Adrenal gland (tissue), 12 donors: ENCODE measurements around the gene CABP2. TPM values are rescaled to one million over a fixed set of nuclear protein-coding genes. Genes with fewer than 3 reads are reported as not detected.
A peak's percentile ranks its signal among the peaks of the same experiment; 100 is the strongest.

Experiments used
- DNase-seq, 7 donors: peaks; one replicate each; pipeline ENCODE4 v3.0.0-alpha.2; 2019 to 2020
- H3K27ac ChIP-seq, 5 donors: fragments of 200-600 bp; sonication (generic) in 4 of 5; 1 replicate in 3 of 5; 2 replicates in 2 of 5; pipeline versions ENCODE4 v1.5.1 to v1.8.0; 2016 to 2020; ENCODE audit warnings: mild to moderate bottlenecking in 1 of 5
- H3K27me3 ChIP-seq: fragments of 200-600 bp; 2 replicates; pipeline ENCODE4 v1.8.0; 2021
- H3K36me3 ChIP-seq, 2 donors: fragments of 200-600 bp; replicated peaks in 1 of 2; 1 replicate in 1 of 2; 2 replicates in 1 of 2; pipeline versions ENCODE4 v1.5.1 to v1.8.0; 2018 to 2022
- H3K4me1 ChIP-seq, 2 donors: fragments of 200-600 bp; replicated peaks in 1 of 2; 1 replicate in 1 of 2; 2 replicates in 1 of 2; pipeline versions ENCODE4 v1.5.1 to v1.8.0; 2018 to 2021
- H3K4me3 ChIP-seq, 4 donors: fragments of 200-600 bp; sonication (generic) in 3 of 4; one replicate each; pipeline ENCODE4 v1.5.1; 2016 to 2018
- H3K9me3 ChIP-seq, 3 donors: fragments of 200-600 bp; sonication (generic) in 1 of 3; replicated peaks in 1 of 3; 1 replicate in 2 of 3; 2 replicates in 1 of 3; pipeline versions ENCODE4 v1.5.1 to v1.8.0; 2016 to 2021
- CTCF ChIP-seq, 6 experiments: fragments of 450-650 bp in 4 of 6; fragments of 200-600 bp in 2 of 6; sonication (generic) in 1 of 6; IDR thresholded peaks; 1 replicate in 5 of 6; 2 replicates in 1 of 6; pipeline versions ENCODE4 v1.5.1 to v1.8.0; 2016 to 2021; ENCODE audit warnings: antibody characterized with exemption in 6 of 6, mild to moderate bottlenecking in 2 of 6, moderate library complexity in 1 of 6
- POLR2A ChIP-seq, 2 donors: fragments of 450-650 bp; IDR thresholded peaks; one replicate each; pipeline ENCODE4 v1.6.1; 2017; ENCODE audit warnings: antibody characterized with exemption in 2 of 2, mild to moderate bottlenecking in 2 of 2, moderate library complexity in 1 of 2
- WGBS, 4 donors: extraction: QIAGEN DNeasy Blood & Tissue Kit in 2 of 4; methylation state at CpG; one replicate each; pipeline versions ENCODE4 v1.1.5 to v1.1.7; 2013 to 2017; 5-methylcytosine and 5-hydroxymethylcytosine counted together
- intact Hi-C, 2 donors: fragments of 100-400 bp; cut with DNase I; formaldehyde crosslinking; loops; one replicate each; pipeline versions ENCODE4 v1.14.1 to v1.15.0; 2022 to 2023
- polyA plus RNA-seq, 3 donors: library from polyadenylated mRNA; stranded (reverse); fragments of 200-250 nt in 2 of 3; fragments of 350-450 nt in 1 of 3; fragmentation: Illumina TruSeq in 1 of 3; extraction: RNeasy Lipid Tissue Mini Kit (QIAGEN cat#74804) in 1 of 3; gene quantifications; one replicate each; pipeline ENCODE4 v1.2.3, GENCODE V29; 2013 to 2014
- total RNA-seq, 9 donors: library from RNA; depleted of rRNA in 4 of 9; stranded (reverse); fragments of >200 nt in 4 of 9; fragments of 120-200 nt in 1 of 9; fragmentation: NEBNext Ultra II Directional in 1 of 9; extraction: Animal tissue kit (Norgen Biotek cat#: 25700) in 1 of 9; gene quantifications; one replicate each; pipeline versions ENCODE4 v1.1.0 to v1.2.4, GENCODE V29; 2013 to 2023
- donor health status: healthy with polysubstance abuse.
- donor health status: Bipolar disorder and iron deficiency.
- donor health status: DM: yes; HTN: yes; CAD: no.
- donor health status: DM: no; HTN: no; CAD: no.
- donor health status: DM: no; HTN: no; CAD: no.
- donor health status: DM: yes; HTN: yes; CAD: no.

Gene CABP2
- total and polyA plus RNA-seq, 12 donors: not detected

GRCh38 chr11:67523556-67524479 lies 572 bp upstream of the CABP2 start:
- Histone ChIP-seq H3K4me3 (no peak overlapping the region), H3K9me3 (no peaks in the 10 kb centered on the region), H3K27ac (no peak overlapping the region), H3K36me3 (no peaks in the 10 kb centered on the region), H3K4me1 (no peaks in the 10 kb centered on the region), H3K27me3 (no peaks in the 10 kb centered on the region)
- peak in 1 of 7 donors; percentile 14 for DNase-seq
- 56 to 86% (median 75%) methylated on average over 4 to 25 of the region's 25 CpGs for WGBS, 4 donors
- TF ChIP-seq CTCF (IDR thresholded peaks at IDR 0.05) (no peak), POLR2A (IDR thresholded peaks at IDR 0.05) (no peak)
- intact Hi-C loops: no loop called here

- H3K36me3 ChIP-seq: no peaks in the 10 kb centered on the region
- H3K9me3 ChIP-seq: no peaks in the 10 kb centered on the region
- intact Hi-C loops: no loop called here
- no peak overlapping the region for H3K27ac ChIP-seq
- WGBS, 4 donors: 86 to 93% (median 89%) methylated on average over 9 to 15 of the region's 15 CpGs
- H3K27me3 ChIP-seq: no peaks in the 10 kb centered on the region
- DNase-seq: peak in 1 of 7 donors; percentile 8
- no peaks in the 10 kb centered on the region for H3K4me1 ChIP-seq
- no peak overlapping the region for H3K4me3 ChIP-seq
- TF ChIP-seq CTCF (IDR thresholded peaks at IDR 0.05): no peak
- TF ChIP-seq POLR2A (IDR thresholded peaks at IDR 0.05): no peak
These were observed 908 bp downstream of the CABP2 start for GRCh38 chr11:67522338-67522737.

DNA sequence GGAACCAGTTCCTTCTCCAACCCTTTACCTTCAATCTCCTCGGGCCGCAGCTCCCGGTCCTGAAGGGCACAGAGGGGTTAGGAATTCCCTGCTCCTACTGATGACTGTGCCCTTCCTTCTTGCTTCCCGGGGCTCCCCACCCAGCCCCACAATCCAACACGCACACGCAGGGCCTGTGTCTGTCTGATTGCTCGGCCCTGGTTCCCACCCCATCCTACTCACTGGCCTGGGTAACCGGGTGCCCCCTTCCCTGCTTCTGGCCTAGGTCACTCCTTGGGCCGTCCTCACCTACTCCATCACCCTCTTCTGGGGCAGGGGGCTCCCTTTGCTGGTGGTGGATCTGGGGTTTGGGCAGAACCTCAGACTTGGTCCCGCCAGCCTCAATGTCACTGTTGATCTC lies 1.3 kb downstream of the CABP2 start:
- no peak overlapping the region for H3K4me3 ChIP-seq
- WGBS, 4 donors: 77 to 85% (median 81%) methylated on average over 9 to 10 of the region's 10 CpGs
- no peak for TF ChIP-seq POLR2A (IDR thresholded peaks at IDR 0.05)
- TF ChIP-seq CTCF (IDR thresholded peaks at IDR 0.05): no peak

DNA sequence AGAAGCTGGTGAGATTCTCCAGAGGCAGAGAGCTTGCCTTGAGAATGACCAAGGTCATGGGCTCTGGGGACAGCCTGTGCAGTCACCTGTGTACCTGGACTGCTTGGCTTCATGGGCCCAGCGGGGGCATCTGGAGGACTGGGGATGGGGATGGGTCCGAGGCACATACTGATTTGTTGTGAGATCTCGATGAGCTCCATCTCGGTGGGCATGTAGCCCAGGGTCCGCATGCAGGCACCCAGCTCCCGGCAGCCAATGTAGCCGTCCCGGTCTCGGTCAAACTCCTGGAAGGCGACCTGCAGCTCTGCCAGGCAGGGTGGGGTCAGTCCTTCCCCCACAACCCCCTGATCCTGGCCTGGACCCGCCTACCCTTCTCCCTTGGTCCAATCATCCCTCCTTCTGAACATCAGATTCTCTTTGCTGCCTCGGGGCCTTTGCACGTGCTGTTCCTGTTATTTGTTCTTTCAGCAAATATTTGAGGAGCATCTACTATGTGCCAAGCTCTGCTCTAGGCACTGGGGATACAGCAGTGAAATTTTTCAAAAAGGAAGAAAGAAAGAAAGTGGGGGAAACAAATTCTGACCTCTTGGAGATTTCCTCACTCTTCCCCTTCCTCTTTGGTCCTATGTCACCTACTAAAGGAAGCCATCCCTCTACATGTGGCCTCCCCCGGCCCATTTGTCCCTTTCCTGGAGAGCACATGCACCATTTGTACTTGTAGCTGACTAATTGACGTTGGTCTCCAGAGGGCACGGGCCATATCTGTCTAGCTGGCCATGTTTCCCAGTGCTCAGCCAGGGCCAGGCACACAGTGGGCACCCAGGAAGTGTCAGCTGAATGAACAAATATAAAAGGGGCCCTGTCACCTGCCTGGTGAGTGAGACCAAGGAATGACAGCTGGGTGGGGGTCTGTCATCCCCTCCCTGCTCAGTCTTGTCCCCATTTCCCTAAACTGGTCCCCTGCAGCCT lies 2.1 kb downstream of the CABP2 start:
- no peaks in the 10 kb centered on the region for H3K27me3 ChIP-seq
- peak in 1 of 7 donors; percentile 5 for DNase-seq

More for the DNA sequence above, 1.3 kb downstream of the CABP2 start:
- H3K36me3 ChIP-seq: no peaks in the 10 kb centered on the region
- no peaks in the 10 kb centered on the region for H3K27me3 ChIP-seq
- no peaks in the 10 kb centered on the region for H3K9me3 ChIP-seq
- peak in 1 of 7 donors; percentile 9 for DNase-seq
- no peaks in the 10 kb centered on the region for H3K4me1 ChIP-seq
- intact Hi-C loops: no loop called here
- H3K27ac ChIP-seq: no peak overlapping the region

More for the DNA sequence above, 2.1 kb downstream of the CABP2 start:
- intact Hi-C loops: no loop called here
- no peak overlapping the region for H3K27ac ChIP-seq
- H3K9me3 ChIP-seq: no peaks in the 10 kb centered on the region
- no peaks in the 10 kb centered on the region for H3K4me1 ChIP-seq
- H3K4me3 ChIP-seq: no peak overlapping the region
- H3K36me3 ChIP-seq: no peaks in the 10 kb centered on the region
- TF ChIP-seq POLR2A (IDR thresholded peaks at IDR 0.05): no peak
- no peak for TF ChIP-seq CTCF (IDR thresholded peaks at IDR 0.05)
- 81 to 91% (median 87%) methylated on average over 11 to 16 of the region's 16 CpGs for WGBS, 4 donors
